Measurements from ENCODE around the gene CEP104.

The CEP104 gene

DNA sequence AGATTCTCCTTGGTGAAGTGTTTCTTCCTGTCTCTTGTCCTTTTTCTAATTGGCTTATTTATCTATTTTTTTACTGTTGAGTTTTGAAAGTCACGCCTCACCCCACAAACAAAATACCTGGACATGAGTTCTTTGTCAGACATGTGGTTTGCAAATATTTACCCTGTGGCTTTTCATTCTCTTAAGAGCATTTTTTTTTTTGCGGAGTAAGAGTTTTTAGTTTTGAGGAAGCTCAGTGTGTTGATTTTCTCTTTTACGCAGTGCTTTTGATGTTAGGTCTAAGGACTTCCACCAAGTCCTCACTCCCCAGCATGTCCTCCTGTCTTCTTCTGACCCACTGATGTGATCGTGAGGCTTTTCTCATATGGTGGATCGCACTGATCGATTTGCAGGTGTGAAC is 7.9 kb upstream of the CEP104 start:
- no peak for DNase-seq

DNA sequence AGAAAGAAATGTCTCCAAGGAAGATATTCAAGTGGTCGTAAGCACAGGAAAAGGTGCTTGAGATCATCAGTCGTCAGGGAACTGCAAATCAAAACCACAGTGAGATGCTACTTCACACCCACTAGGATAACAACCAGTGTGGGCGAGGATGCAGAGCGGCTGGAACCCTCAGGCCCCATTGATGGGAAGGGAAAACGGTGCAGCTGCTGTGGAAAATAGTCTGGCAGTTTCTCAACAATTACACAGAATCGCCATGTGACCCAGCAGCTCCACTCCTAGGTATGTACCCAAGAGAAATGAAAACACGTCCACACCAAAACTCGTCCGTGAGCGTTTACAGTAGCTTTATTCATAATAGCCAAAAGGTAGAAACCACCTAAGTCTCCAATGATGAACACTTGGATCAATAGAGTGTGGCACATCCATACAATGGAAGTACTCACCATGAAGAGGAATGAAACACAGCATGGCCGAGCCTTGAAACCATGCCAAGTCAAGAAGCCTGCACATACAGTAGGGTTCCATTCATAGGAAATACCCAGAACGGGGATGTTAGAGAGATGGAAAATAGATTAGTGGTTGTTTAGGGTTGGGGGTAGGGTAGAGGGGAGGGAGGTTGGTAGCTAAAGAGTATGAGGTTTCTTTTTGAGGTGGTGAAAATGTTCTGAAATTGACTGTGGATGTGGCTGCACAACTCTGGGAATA is 6.4 kb upstream of the CEP104 start:
- DNase-seq: no peak

DNA sequence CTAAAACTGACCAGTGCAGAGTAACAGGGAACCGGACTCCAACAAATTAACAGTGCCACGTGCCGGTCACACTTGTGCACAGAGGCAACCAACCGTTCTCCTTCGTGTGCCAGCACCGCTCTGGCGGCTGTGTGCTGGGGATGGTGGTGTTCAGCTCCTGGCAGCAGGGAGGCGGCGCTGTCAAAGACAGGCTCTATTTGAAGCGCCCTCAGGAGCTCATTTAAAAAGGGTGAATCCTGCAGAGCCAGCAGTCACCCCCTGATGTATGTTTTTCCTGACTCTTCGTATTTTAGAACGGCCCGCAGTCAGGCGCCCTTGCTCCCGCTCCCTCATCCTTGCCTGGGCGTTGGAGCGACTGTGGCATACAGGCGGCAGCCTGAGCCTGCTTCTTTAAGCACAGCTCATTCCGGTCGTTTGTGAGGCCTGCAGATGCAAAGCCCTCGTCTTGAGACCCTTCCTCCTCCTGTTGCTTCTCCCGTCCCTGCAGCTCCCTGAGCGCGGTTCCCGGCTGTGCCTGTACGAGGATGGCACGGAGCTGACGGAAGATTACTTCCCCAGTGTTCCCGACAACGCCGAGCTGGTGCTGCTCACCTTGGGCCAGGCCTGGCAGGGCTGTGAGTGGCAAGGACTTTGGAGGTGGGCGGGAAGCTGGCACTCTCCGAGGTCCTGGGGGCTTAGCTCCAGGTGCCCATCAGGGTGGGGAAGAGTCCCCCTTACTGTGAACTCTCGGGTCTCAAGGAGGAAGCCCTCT is 1.4 kb upstream of the CEP104 start:
- peak; percentile 11 for DNase-seq

DNA sequence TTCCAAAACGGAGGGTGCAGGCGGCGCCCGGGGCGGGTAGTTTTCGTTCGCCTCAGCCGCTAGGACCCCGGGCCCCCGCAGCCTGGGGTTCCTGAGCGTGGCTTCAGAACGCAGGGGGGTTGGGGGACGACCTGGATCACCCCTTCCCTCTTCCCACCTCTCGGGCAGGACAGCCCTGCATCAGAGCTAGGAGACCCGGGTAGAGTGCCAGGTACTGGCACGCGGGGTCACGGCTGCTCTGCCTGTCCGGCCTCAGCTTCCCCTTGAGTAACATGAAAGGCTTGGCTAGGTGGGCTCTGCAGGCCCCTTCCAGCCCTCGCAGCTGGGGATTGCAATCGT is 749 bp upstream of the CEP104 start:
- DNase-seq: no peak

DNA sequence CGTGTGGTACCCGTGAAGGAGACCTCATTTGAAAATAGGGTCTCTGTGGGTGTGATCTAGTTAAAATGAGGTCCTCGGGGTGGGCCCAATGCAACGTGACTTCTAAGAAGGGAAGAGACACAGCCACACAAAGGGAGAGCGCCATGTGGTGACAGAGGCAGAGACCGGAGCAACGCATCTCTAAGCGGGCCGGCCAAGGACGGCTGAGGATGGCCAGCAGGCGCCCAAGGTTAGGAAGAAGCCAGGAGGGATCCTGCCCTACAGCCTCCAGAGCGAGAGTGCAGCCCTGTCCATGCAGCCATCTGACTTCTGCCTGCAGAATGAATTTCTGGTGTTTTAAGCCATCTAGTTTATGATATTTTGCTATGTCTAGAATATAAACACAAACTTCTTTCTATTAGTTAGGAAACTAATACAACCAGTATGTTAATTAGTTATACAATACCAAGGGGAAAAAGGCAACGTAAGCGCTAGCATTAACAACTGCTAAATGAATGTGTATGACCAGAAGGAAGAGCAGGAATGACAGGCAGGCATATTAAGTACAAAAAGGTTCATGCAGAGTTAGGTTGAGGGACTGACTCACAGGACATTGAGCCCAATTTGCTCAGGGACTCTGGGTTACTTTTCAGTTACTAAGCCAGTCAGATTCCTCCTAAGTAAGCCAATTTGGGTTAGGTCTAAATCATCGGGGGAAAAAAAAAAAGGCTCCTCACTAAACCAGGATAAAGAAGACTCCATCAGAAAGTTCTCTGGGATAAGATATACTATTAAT is 4.1 kb downstream of the CEP104 start:
- no peak for DNase-seq

DNA sequence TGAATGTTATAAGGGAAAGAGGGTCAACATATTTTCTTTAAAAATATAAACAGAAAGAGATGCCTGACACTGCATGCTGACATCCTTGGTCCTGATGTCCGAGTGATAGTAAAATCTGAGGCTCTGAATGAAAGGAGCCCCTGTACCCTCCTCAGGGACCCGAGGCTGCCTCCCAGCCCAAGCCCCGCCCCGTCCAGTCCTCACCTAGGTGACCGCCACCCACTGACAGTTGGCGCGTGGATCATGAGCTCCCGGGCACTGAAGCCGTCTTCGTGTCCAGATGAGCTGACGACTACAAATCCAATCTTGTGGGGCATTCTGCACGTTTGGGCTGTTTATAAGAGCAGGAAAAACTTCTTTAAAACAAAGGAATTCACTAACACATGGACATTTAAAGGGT is 4.9 kb downstream of the CEP104 start:
- no peak for DNase-seq

DNA sequence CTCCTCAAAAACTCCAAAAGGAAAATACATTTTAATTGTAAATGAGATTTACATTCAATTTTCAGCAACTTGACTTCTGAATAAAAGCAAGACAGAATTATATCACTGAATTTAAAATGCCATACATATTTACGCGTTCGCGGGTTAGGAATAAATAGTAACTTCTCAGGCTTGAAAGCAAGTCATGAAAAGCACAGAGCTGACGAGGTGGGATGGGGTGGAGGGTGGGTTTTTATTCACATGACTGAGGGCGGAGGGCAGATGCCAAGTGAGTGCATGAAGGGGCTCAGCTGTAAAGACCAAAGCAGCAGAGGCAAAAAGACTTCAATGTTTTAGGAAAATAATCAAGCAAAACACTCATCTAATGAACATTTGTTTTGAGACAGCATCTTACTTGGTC is 5.7 kb downstream of the CEP104 start:
- no peak for DNase-seq

DNA sequence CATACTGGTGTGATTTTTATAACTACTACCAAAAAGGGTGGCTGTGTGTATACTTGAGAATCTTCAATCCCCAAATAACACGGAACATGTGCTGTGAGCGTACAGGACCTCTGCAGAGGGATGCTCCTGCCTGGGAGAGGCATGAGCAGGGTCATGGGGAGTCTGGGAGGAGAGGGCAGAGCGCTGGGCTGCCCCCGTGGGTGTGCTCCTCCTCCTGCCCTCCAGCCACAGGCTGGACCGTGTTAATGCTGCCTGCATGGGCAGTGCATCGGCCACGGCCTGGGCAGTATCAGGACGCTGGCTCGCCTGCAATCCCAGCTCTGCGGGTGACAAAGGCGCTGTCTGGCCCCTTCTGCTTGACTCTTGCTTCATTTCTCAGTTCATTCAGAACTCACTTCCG is 6.2 kb downstream of the CEP104 start:
- no peak for DNase-seq

DNA sequence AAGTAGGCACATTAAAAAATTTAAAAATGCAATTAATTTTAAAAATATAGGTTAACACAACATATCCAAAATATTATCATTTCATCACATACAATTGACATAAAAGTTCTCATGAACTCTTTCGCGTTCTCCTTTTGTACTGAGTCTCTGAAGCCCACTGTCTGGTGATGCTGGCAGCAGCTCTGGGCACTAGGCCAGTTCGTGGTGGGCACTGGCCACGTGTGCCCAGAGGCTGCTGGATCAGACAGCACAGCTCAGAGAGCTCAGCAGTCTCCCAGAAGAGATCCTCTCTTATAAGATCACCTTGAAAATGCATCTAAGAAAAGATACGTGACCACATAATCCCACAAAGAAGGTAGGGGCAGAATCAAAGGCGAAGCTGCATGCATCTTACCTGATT is 9.9 kb downstream of the CEP104 start:
- no peak for DNase-seq

DNA sequence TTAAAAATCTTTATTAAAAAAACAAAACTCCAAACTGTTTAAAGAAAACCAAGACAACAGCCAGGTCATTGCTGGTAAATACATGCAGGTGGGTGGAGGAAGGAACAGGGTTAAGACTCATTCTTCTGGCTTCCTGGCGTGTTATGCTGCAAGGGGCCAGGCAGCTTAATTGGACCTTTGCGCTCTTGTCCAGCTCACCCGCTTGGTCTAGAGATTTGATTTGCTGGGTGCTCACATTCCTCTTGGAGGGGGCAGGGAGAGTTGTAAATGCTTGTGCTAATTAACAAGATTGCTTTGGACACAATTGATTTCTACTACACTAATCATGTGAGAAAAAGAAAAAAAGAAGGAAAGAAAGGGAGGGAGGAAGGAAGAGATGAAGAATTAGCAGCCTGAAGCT is 10.5 kb downstream of the CEP104 start:
- no peak for DNase-seq

DNA sequence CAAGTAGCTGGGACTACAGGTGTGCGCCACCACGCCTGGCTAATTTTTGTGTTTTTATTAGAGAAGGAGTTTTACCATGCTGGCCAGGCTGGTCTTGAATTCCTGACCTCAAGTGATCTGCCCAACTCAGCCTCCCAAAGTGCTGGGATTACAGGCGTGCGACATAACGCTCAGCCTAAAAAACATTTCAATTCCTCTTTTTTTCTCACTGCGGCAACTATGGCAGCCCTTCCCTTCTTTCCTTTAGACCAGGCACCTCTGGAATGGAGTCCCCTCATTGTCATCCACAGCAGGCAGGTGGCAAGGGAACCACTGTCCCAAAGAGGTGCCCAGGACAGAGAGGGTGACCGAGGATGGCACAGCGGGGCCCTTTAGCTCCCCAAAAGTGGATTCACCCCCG is 14.1 kb downstream of the CEP104 start:
- DNase-seq: no peak

DNA sequence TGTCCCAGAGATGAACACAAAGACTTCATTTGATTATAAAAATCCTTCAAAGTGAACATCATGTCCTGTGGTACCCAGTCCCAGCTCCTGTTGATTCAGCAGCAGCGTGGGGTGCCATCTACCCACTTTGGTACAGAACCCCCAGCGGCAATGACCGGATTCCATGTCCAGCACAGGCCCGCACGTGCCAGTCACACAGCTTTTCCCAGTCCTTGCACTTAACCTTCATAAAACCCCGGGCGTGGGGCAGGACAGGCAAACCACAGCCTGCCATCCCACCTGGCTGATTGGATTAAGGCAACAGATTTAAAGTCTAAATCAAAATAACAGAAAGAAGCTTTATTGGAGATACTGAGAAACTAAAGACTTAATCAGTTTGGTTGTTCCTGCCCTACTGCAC is 15.5 kb downstream of the CEP104 start:
- DNase-seq: no peak

DNA sequence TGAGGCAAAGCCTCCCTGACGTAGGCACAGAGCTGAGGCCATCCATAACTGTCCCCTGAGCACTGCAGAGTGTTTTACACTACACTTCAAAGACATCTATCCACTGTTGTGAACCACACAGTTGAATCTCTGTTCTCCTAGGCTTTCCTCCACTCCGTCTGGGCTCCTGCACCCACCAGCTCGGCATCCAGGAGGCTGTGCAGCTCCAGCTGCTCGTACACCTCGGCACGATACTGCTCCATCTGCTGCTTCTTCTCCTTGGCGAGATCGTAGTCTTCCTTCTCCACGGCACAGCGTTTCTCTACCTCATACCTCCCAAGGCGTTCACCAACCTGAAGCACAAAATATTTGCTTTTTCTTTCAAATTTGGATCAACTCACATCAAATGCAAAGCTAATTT is 18.2 kb downstream of the CEP104 start:
- no peak for DNase-seq

DNA sequence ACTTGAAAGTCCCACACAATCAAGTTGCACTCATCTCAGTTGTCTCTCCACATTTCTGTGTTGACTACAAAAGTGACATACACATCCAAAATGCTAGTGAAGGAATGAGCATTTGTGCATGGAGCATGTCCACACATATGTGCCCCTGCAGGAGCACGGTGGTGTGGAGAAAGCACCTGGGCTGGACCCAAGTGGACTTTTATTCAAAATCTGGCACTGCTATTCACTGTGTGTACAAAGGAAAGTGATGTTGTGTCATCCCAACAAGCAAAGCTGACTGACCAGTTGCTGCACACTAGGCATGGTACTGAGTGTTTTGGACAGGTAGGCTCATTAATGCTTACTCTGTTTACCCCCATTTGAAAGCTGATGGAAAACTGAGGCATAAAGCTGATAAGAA is 19.3 kb downstream of the CEP104 start:
- no peak for DNase-seq

DNA sequence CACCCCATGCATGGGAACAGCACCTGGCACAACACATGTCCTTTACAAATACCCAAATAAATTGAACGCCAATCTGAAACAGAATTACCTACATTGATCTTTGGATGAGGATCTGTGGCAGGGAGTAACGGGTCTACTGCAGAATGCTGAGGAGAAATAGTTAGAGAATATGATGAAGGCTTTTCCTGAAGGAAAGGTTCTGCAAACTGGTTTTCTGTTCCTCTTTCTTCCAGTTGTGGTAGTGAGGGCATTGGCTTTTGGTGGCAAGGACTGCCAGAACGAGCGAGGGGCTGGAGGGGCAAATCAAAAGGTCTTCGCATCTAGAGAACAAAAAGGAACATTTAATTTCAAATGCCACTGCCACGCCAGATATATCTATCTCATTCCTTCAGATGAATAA is 19.8 kb downstream of the CEP104 start:
- no peak for DNase-seq

DNA sequence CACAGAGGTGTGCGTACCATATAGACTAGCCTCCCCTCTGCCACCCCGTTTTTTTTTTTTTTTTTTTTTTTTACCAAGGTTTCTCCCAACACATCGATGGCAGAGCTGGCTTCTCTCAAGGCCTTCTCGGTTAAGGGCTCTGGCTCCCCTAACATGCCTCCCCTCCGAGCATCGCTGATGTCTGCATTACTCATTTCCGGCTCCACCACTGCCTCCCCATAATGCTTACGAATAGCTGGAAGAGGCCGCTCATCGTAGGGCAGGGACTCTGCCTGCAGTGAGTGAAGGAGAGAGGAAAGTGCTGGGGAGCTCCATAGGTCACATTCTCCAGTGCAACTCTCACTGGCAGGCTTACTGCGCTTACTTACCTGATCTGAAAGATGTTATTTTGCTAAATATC is 20.6 kb downstream of the CEP104 start:
- no peak for DNase-seq

DNA sequence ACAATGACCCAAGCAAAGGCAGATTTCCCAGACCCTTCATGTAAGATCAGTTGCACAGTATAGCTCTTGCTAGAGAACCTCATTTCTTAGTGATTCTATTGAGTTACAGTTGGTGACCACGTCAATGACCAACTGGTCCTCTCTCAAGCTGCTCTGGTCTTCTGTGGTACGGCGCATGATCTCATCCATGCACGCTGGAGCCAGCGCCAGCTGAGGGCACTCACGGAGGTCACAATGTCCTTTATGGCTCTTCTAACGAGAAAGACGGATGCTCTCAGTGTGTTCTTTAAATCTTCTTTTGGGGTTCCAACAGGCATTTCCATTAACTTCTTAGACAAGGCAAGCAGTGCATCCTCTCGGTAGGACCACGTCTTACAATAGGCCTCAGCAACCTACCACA is 22.3 kb downstream of the CEP104 start:
- DNase-seq: no peak

DNA sequence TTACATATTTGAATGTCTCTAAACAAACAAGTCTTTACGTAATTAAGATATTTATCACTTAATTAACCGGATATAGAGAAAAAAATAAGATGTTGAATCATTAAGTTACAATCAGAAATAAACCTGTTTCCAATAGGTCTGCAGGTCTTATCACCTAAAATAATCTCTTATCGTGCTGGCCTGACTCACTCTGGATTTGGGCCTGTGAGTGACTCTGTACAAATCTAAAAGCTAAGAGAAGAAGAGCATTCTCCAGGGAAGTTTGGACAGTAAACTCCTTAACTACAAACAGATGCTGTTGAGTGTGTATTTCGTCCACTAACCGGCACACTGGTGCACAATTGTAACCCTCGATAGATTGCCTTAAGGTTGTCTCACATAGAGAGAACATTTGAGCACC is 25.3 kb downstream of the CEP104 start:
- DNase-seq: no peak

DNA sequence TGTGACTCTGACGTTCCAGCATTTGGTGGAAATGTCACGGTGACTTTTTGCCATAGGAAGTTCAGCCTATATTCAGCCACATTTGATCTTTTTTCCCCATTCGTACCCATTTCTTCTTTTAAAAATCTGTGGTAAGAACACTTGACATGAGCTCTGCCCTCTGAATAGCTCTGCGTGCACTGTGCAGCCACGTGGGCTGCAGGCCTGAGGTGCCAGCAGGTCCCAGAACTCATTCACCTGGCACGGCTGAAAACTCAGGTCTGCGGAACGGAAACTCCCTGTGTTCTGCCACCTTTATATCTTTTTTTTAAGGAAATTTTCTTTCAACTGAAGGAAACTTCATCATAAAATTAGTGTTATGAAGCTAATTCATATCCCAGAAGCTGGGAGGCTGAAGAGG is 28.6 kb downstream of the CEP104 start:
- no peak for DNase-seq

DNA sequence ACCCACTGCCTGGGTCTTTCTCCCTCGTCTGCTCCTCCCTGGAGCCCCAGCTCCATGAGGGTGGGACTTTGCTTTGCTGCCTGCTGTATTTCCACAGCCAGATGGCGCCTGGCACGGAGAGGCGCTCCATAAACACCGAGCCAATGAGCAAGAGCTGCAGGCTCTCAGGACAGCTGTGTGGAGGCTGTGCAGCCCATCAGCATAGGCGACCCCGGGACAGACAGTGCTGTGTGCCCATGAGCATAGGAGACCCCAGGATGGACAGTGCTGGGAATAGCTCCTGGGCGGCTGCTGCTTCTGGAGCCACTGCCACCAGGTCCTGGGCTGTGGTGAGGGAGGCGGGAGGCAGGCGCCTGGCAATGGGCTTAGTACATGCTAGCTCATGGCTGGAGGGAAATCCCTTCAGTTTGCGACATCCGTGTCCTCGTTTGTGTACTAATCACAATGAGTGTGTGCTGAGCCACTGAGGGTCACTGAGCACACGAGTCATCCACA is 29.2 kb downstream of the CEP104 start:
- no peak for DNase-seq

DNA sequence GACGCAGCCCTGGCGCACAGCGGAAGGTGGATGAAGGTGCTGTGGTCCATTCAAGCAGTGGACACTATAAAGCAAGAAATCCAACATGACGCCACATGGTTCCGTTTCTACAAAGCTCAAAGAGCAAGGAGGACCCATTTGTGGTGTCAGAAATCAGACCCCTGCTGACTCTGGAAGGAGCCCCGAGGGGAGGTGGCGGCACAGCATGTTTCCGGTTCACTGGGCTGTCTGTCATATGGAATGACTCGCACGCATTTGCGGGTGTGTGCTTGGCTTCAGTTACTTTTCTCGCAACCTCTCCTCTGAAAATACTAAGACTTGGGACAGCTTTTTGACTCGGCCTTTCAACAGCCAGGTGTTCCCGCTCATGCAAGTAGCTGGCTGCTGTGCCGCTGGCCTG is 31.7 kb downstream of the CEP104 start:
- DNase-seq: no peak

DNA sequence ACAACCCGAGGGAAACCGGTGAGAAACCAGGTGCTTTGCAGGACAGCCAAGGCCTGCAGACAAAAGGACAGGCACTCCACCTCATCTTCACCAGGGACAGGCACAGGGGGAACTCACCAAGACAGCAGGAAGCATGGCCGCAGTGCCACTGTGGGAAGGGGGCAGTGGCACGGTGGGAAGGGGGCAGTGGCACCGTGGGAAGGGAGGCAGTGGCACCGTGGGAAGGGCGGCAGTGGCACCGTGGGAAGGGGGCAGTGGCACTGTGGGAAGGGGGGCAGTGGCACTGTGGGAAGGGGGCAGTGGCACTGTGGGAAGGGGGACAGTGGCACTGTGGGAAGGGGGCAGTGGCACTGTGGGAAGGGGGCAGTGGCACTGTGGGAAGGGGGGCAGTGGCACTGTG is 32.4 kb downstream of the CEP104 start:
- no peak for DNase-seq

DNA sequence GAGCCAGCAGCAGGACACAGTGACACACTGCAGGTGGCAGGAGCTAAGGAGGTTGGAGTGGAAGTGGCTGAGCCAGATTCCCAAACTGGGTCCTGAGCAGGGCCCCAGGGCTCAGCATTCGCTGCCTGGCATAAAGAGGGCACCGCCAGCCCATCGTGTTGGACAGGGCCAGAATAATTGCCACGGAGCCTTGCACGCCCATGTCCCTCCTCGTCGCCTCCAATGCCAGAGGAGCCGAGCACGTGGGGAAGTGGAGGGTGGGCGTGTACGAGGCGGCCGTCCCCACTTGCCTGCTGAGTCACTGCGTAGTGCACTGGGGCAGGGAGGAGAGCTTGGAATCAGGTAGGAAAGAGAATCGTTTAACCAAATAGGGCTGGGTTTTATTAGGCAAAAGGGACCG is 34.6 kb downstream of the CEP104 start:
- no peak for DNase-seq

DNA sequence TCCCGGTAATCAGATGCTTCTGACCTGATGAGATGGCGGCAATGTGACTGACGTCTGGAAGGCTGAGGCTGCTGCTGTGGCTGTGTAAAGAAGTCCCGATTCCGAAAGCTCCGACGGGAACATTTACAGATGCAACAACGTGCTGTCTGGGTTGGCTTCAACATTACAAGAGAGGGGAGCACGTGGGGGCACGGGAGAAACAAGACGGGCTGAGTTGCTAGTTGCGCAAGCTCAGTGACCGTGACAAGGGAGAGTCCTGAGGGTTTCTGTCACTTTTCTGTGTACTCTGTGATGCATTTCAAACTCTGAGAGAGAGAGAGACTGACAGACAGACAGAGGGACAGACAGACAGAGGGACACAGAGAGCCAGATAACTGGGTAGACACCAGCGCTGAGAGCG is 35.1 kb downstream of the CEP104 start:
- DNase-seq: no peak

Data from OCI-M1 (cell line).